Lung microvascular endothelial cell (primary cell): ENCODE data around the gene RDH13. TPM values are rescaled to one million over a fixed set of nuclear protein-coding genes. Genes with fewer than 3 reads are reported as not detected.

Experiments used
- DNase-seq, 2 donors: peaks; one replicate each; pipeline versions ENCODE4 v3.0.0 to v3.0.0-alpha.2; 2010; ENCODE audit warnings: low read depth in 2 of 2
- total RNA-seq: library from RNA; depleted of rRNA; stranded (reverse); fragments of >200 nt; gene quantifications from 2 replicates; pipeline ENCODE4 v1.2.1, GENCODE V29; 2014

The RDH13 gene
- total RNA-seq, 1 donor from 2014 or later, result 19.0 TPM

DNA sequence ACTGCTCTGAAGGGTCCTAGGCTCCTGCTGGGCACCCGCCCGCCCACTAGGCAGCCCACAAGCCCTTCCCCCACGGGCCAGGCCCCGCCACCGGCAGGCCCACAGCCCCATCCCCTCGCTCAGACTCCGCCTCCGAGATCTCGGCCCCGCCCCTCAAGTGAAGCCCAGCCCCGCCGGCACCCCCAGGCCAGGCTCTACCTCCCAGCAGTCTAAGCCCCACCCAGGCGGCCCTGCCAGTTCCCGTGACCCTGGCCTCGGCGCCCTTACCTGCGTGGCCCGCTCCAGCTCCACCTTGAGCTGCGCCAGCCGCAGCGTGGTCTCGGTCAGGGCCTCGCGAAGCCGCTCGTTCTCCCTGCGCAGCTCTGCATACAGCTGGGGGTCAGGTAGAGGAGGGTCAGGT lies 29.0 kb upstream of the RDH13 start:
- DNase-seq, result no peak

DNA sequence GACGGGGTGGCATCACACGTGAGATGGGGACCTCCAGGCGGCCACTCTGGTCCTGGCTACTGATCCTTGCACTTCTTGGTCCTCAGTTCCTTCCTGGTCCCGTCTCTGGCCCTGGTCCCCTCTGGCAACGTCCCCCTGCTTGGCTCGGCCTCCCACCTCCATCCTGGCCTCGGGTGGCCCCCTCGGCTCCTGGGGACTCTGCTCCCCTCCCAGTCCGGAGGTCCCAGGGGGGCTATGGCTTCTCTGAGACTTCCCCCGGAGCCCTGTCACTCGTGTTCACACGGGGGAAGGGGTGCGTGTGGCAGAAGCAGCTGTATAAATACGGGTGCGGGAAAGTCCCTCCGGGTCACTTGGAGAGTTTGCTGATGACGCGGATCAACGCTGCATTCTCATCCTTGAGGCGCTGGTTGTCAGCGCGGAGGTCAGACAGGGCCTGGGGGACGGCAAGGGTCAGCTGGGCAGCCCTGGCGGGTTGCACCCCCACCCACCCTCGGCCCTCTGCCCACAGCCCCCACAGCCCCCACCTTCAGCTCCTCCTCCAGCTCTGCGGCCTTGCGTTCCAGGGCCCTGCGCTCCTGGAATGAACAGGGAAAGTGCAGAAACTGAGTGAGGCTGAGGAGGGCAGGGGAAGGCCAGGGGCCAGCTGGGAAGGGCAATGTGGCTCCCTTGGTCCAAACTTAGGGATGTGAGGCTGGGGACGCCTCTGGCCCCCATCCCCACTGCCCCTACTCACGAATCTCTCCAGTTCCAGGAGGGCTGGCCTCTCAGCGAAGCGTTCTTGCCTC lies 28.4 kb upstream of the RDH13 start:
- DNase-seq, result no peak

DNA sequence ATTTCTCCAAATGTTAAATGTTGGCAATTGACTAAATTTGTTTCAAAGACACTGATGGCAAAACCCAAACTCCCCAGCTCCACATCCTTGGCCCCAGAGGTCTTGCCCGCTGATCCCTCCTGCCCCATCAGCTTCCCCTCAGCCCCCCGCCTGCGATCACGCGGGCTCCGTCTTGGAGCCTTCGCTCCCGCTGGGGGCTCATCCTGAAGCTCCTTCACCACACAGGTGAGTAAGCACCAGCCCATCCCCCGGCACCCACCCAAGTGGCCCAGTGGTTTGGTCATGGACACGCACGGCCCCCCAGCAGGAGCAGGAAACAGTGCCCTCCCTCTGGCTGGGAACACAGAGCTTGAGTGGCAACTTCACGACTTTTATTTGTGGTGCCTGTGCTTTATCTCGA lies 27.6 kb upstream of the RDH13 start:
- DNase-seq, result no peak

DNA sequence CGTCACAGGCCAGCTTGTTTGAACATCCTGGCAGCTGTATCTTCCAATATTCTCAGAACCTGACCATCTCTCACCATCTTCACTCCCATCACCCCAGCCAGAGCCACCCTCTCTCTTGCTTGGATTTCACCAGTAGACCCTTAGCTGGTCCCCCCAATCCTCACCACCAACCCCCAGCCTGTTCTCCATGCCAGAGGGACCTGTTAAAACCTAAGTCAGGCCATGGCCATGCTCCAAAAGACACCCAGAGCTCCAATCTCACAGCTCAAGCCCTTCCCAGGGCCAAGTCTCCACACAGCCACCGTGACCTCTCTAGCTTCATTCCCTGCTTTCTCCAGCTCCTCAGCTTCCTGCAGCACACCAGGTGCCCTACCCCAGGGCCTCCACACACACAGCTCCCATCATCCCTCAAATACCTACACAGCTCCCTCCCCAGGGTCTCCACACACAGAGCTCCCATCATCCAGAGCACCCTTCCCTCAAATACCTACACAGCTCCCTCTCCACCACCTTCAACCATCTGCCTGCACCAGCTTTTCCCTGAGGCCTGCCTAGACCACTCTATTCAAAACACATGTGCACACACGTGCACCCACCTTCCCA lies 26.5 kb upstream of the RDH13 start:
- DNase-seq, result no peak

DNA sequence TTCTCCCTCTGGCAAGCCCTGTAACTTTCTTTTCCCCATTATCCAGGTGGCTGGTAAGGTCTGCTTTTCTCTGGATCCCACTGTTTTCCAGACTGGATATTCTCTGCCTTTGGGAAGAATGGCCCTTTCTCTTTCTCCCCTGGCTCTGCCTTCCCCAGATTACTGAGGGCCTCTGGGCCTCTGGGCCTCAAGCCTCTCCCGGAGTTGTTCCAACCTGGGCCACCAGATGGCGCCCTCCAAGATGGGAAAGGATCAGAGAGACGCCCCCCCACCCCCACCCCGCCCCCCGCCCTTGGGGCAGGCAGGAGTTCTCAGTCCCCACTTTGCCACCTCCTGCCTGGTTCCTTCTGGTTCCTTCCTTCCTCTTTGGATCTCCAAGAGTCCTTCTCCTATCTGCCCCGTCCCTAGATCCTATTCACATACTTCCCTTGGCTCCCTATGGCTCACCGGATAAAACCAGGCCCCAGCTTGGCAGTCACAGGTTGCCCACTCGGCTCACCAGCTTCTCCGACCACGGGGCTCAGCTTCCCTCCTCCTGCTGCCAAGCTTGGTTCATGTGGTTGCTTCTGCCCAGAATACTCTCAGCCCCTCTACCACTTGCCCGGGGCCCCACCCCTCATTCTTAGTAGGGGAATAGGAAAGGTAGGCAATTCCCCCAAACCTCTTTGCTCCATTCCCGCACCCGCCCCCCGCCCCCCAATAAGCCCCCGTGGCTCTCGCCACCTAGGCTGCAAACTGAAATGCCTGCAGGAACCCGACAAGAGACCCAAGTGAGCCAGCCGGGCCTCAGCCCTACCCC lies 25.8 kb upstream of the RDH13 start:
- DNase-seq, result peak; percentile 62 to 72

DNA sequence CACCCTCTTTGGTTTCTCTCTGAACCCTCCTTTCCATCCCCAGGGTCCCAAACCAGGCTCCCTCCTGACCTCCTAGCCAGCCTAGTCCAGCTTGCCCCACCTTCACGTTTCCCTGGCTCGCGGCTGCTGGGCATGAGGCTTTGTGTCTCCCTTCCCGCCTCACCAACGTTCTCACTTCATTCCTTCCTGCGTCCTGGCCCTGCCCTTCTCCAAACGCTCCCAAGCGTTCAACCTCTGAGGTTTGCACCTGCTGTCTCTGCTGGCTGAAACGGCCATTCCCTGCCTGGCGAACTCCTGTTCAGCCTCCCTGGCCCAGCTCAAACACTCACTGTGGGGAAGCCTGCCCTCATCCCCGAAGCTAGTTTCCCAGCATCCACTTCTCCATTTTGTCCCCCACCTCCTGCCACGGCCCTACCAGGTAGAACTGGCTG lies 25.1 kb upstream of the RDH13 start:
- DNase-seq, result peak in 1 of 2 donors; percentile 15

DNA sequence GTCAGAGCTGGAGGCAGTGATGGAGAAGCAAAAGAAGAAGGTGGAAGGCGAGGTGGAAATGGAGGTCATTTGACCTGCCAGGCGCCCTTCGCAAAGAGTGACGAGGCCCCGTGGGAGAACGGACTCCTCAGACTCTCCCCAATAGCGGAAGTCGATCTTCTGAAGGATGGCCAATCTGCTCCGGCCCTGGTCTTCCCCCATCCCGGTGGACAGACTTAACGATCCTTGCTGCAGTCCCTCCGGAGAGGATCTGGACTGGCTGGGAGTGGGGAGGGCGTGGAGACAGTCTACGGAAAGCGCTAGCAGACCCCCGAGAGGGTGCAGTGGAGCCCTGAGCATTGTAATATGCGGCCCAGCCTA lies 24.6 kb upstream of the RDH13 start:
- DNase-seq, result peak; percentile 31 to 54

DNA sequence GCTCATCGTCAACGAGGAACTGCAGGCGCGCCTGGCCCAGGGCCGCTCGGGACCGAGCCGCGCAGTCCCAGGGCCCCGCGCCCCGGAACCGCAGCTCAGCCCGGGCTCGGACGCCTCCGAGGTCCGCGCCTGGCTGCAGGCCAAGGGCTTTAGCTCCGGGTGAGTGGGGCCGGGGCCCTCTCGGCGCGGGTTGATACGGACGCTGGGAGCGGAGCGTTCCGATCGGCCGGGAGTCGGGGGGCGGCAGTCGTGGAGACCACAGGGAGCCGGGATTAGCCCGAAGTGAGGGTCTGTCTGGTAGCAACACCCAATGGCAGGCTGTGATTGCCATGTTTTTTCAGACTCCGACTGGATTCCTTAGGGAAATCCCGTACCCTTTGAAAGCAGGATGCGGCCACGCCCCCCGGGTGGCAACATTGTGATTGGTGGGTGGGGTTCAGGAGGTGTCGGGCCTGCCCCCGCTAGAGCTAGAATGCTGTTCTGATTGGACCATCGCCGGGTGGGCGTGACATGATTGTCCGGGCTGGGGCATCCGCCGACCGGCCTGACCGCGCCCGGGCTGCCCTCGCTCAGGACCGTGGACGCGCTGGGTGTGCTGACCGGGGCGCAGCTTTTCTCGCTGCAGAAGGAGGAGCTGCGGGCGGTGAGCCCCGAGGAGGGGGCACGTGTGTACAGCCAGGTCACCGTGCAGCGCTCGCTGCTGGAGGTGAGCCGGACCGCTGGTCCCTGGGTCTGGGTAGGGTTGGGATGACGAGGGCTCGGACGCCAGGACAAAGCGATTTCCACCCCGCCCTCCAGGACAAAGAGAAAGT lies 24.0 kb upstream of the RDH13 start:
- DNase-seq, result peak; percentile 95 to 96

DNA sequence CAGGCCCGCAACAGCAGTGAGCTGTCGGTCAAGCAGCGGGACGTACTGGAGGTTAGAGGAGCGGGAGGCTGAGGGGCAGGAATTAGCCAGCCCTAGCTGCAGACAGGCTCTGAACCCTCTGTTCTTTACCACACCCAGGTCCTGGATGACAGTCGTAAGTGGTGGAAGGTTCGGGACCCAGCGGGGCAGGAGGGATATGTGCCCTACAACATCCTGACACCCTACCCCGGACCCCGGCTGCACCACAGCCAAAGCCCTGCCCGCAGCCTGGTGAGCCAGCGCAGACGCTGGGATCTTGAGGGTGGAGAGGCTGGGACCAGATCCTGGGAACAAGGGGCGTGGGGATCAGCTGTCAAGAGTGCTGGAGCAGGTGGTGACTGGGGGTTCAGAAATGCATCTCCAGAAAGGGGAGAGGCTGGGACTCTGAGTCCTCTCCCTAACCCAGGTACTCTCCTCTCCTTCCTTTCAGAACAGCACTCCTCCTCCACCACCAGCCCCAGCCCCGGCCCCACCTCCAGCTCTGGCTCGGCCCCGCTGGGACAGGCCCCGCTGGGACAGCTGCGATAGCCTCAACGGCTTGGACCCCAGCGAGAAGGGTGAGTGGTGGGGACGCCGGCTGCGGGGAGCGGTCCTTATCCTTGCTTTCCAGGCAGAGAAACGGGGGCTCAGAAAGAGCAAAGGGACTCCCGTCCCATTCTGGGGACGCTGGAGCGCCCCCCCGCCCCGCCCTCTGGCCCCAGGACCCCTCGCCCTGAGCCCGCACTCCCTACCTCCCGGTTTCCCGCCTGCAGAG lies 23.2 kb upstream of the RDH13 start:
- no peak for DNase-seq

DNA sequence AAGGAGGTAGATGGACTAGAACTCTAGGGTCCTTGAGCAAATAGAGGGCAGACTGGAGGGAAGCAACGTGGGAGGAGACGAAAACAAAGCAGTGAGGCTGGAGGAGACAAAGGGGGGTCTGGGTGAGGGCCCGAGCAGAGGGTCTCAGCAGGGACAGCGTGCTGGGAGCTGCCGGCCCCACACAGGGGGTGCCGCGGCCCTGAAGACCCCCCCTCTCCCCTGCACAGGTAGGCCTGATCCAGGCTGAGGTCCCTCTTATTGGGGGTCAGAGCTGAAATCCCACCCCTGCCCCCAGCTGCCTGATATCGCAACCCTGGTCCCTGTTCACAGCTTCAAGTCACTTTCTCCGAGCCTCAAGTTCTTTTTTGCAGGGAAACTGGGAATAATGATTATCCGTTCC lies 21.5 kb upstream of the RDH13 start:
- no peak for DNase-seq

DNA sequence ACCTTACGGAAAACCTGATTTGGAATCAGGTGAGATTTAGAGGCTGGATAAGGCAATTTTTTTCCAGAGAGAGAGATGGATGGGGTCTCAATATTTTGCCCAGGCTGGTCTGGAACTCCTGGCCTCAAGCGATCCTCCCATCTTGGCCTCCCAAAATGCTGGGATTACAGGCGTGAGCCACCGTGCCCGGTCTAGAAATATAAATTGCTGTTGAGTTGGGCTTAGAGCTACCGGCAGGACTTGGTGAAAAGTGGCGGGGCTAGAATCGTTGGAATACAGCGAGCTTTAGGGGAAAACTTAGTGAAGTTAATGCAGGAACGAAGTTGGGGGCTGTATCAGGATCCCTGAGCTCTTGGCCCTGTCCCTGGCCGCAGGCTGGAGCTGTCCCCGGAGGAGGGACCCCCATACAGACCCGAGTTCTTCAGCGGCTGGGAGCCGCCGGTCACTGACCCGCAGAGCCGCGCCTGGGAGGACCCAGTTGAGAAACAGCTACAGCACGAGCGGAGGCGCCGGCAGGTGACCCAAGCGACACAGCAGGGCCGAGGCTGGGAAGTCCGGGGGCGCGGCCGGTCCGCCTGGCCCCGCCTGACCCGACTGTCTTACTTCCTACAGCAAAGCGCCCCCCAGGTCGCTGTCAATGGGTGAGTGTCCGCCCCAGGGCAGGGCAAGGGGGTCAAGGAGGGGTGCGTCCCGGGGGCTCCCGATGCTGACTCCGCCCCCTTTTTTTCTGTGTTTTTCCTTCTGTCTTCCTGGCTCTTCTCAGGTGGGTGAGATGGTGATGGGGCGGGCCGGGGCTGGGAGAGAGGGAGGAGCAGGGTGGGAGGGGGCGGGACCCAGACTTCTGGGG lies 20.3 kb upstream of the RDH13 start:
- no peak for DNase-seq

DNA sequence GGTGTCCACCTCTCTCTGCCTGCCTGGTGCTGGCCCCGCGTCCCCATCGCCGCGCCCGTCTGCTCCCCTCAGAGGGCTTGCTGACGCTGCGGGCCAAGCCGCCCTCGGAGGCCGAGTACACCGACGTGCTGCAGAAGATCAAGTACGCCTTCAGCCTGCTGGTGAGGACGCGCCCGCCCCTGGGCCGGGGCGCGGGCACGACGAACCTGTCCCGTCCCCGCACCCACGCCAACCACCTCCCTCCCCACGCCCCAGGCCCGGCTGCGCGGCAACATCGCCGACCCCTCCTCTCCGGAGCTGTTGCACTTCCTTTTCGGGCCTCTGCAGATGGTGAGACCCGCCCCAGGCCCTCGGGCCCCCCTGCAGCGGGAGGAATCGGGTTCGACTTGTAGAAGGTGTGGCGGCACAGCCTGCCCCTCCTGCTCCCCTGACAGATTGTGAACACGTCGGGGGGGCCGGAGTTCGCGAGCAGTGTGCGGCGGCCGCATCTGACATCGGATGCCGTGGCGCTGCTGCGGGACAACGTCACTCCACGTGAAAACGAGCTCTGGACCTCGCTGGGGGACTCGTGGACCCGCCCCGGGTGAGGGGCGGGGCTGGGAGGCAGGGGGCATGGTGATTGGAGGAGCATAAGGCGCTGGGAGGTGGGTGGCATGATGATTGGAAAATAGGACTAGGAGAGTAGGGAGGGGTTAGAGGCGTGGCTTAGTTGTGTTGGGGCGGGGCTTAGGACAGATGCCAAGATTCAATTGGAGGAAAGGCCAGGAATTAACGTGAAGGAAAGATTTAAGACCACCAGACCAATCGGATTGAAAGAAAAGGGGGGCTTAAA lies 19.3 kb upstream of the RDH13 start:
- peak; percentile 80 to 93 for DNase-seq

DNA sequence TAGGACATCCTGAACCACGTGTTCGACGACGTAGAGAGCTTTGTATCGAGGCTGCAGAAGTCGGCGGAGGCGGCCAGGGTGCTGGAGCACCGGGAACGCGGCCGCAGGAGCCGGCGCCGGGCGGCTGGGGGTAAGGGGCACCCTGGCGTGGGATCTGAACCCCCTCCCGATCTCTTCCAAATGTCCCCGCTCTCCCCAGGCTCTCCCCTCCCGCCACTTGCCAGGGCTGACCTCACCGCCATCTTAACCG lies 18.7 kb upstream of the RDH13 start:
- no peak for DNase-seq

DNA sequence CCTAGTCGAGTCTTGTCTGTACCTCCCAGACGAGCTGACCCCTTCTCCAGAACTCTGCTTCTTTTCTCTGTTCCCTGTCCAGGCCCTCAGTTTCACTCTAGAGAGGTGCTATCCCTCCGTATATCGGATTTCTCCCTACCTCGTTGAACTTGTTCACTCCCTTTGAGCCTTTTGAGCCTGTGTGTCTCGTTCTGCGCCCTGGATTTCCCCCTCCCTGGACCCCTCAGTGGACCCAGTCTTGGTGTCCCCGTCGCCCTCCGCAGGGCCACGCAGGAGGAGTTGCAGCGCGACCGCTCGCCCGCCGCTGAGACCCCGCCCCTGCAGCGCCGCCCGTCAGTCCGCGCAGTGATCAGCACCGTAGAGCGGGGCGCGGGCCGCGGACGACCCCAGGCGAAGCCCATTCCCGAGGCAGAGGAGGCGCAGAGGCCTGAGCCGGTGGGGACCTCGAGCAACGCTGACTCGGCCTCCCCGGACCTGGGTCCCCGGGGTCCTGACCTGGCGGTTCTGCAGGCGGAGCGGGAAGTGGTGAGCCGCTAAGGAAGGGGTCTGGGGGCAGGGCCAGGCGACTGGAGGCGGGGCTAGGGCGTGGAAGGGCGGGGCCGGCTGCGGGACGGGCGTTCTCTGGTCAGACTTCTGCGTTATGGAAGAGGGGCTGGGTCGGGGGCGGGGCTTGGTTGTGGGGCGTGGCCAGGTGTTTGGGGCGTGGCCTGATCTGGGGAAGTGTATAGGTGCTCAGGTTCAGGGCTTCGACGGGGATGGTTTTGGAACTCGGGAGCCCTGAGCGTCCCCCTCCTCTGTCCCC lies 18.2 kb upstream of the RDH13 start:
- DNase-seq, result peak; percentile 76 to 92

DNA sequence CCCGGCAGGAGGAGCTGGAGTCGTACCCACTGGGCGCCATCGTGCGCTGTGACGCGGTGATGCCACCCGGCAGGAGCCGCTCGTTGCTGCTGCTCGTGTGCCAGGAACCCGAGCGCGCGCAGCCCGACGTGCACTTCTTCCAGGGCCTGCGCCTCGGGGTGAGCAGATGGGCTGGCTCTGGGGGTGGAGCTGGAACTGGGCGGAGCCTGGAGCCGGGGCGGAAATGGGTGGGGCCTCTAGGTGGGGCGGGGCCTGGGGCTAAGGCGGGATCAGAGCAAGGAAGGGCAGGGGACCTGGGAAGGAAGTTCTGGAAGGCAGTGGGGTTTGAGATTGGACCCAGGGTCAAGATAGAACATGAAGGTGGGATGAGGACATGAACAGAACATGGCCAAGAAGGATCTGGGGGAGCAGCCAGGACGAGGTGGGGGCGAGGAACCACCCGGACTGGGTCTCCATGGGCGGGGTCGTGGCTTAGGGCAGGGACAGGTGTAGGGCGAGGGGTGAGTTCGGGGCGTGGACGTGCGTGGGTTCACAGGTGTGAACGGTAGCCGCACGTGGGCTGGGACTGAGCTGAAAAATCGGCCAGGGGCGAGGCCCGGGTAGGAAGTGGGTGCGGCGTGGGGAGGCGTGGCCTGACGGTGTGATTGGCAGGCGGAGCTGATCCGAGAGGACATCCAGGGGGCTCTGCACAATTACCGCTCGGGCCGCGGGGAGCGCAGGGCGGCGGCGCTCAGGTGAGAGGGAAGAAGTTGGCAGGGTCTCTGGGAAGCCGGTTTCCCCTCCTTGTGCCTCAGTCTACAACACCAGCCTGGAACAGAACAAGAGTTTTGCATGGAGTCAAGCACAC lies 17.4 kb upstream of the RDH13 start:
- peak; percentile 62 to 75 for DNase-seq

DNA sequence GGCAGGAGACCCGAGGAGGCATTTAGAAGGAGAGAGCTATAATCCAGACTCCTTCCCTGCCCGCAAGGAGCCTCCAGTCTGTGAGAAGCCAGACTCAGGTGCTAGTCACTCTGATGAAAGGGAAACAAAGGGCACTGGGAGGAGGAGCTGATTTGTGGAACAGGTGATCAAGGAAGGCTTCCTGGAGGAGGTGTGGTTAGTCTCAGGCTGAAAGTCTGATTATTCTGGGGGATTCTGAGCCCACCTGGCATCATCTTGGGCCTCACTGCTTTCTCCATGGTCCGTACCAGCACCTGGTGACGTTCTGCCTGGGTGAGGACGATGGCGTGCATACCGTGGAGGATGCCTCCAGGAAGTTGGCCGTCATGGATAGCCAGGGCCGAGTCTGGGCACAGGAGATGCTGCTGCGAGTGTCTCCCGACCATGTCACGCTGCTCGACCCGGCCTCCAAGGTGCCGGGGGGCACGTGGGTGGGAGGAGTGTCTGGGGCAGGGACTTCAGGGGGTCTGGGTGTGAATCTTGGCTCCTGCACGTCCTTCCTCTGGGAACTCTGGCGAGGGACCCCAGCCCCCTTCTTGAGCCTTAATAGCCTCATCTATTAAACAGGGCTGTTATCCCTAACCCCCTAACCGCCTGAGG lies 16.6 kb upstream of the RDH13 start:
- no peak for DNase-seq

DNA sequence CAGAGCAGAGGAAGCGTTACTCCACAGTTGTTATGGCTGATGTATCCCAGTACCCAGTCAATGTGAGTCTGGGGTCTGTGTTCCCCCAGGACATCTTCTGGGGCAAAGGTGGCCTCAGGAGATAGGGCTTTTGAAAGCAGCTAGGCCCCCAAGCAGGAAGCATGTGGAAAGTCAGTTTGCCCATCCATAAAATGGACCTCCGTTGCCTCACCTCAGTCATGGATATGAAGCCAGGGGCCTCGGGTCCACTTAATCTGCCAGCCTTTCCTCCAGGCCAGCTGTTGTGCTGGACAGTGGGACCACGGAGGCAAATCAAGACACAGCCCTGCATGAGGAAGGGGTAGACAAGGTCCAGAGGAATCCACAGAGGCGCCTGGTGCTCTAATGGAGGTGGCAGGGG lies 16.0 kb upstream of the RDH13 start:
- no peak for DNase-seq
